ENCODE data around the gene CACNA1I. TPM values are rescaled to one million over a fixed set of nuclear protein-coding genes. Genes with fewer than 3 reads are reported as not detected.

Gene CACNA1I
- total RNA-seq, 6 donors from 2014 or later: 0.15 to 4.2 (median 0.34) TPM

- TF ChIP-seq POLR2AphosphoS5 (IDR thresholded peaks at IDR 0.05) (no peak), CTCF (IDR thresholded peaks at IDR 0.05) (no peak), EP300 (IDR thresholded peaks at IDR 0.05) (no peak), POLR2A (IDR thresholded peaks at IDR 0.05) (no peak)
- WGBS, 2 donors: 15 to 27% methylated on average over 7 to 35 of the region's 72 CpGs
- no peaks in the 10 kb centered on the region for H3K36me3 ChIP-seq
- H3K4me1 ChIP-seq: peaks cover 8 to 17% (median 9%) of the 10 kb centered on the region in 4 donors
- DNase-seq (peak in 1 of 2 donors; percentile 82), ATAC-seq (ENCODE audit: low FRiP score in 2 of 2) (no peak)
- H3K27ac ChIP-seq: no peak overlapping the region
- H3K9me3 ChIP-seq: no peaks in the 10 kb centered on the region
- peak overlapping the region in 3 of 4 donors; percentile 16 to 25 (median 18) for H3K4me3 ChIP-seq
- H3K27me3 ChIP-seq: peaks cover 0 to 35% (median 19%) of the 10 kb centered on the region in 4 donors
Measured at GRCh38 chr22:39556970-39557841, 13.3 kb upstream of the CACNA1I start.

- no peaks in the 10 kb centered on the region for H3K36me3 ChIP-seq
- no peak overlapping the region for H3K27ac ChIP-seq
- no peaks in the 10 kb centered on the region for H3K9me3 ChIP-seq
- peaks cover 8 to 17% (median 9%) of the 10 kb centered on the region in 4 donors for H3K4me1 ChIP-seq
- ATAC-seq (ENCODE audit: low FRiP score in 2 of 2) (no peak), DNase-seq (peak in 1 of 2 donors; percentile 78)
- H3K27me3 ChIP-seq: peaks cover 0 to 35% (median 19%) of the 10 kb centered on the region in 4 donors
- H3K4me3 ChIP-seq: peak overlapping the region in 1 of 4 donors; percentile 16
- TF ChIP-seq POLR2A (IDR thresholded peaks at IDR 0.05) (no peak), EP300 (IDR thresholded peaks at IDR 0.05) (no peak), POLR2AphosphoS5 (IDR thresholded peaks at IDR 0.05) (no peak), CTCF (IDR thresholded peaks at IDR 0.05) (no peak)
- WGBS, 2 donors: 6 to 9% methylated on average over 6 to 24 of the region's 34 CpGs
Measured at GRCh38 chr22:39558254-39558727, 12.3 kb upstream of the CACNA1I start.

GRCh38 chr22:39558950-39559349 is 11.6 kb upstream of the CACNA1I start:
- no peaks in the 10 kb centered on the region for H3K36me3 ChIP-seq
- 88 to 100% methylated on average over 6 to 10 of the region's 14 CpGs for WGBS, 2 donors
- H3K27me3 ChIP-seq: peaks cover 0 to 35% (median 19%) of the 10 kb centered on the region in 4 donors
- H3K27ac ChIP-seq: no peak overlapping the region
- H3K9me3 ChIP-seq: no peaks in the 10 kb centered on the region
- no peak overlapping the region for H3K4me3 ChIP-seq
- no peak for TF ChIP-seq POLR2AphosphoS5 (IDR thresholded peaks at IDR 0.05)
- peaks cover 8 to 17% (median 9%) of the 10 kb centered on the region in 4 donors for H3K4me1 ChIP-seq
- no peak for DNase-seq
- ATAC-seq (ENCODE audit: low FRiP score in 2 of 2): peak in 1 of 2 donors; percentile 2

GRCh38 chr22:39559456-39560105 is 11.0 kb upstream of the CACNA1I start:
- Histone ChIP-seq H3K36me3 (no peaks in the 10 kb centered on the region), H3K27me3 (peaks cover 0 to 35% (median 19%) of the 10 kb centered on the region in 4 donors), H3K4me3 (no peak overlapping the region), H3K4me1 (peaks cover 8 to 17% (median 9%) of the 10 kb centered on the region in 4 donors), H3K27ac (no peak overlapping the region), H3K9me3 (no peaks in the 10 kb centered on the region)
- 34 to 46% methylated on average over 11 of the region's 11 CpGs for WGBS, 2 donors
- DNase-seq: no peak
- TF ChIP-seq CTCF (IDR thresholded peaks at IDR 0.05) (peak in 3 of 6 experiments; percentile 16 to 23 (median 23)), EP300 (IDR thresholded peaks at IDR 0.05) (no peak)
- peak in 1 of 2 donors; percentile 38 for ATAC-seq (ENCODE audit: low FRiP score in 2 of 2)

GRCh38 chr22:39560127-39560526 is 10.4 kb upstream of the CACNA1I start:
- Histone ChIP-seq H3K4me1 (peaks cover 8 to 17% (median 9%) of the 10 kb centered on the region in 4 donors), H3K27ac (no peak overlapping the region), H3K9me3 (no peaks in the 10 kb centered on the region), H3K36me3 (no peaks in the 10 kb centered on the region), H3K27me3 (peaks cover 0 to 35% (median 19%) of the 10 kb centered on the region in 4 donors), H3K4me3 (no peak overlapping the region)
- TF ChIP-seq EP300 (IDR thresholded peaks at IDR 0.05): no peak
- no peak for TF ChIP-seq CTCF (IDR thresholded peaks at IDR 0.05)
- TF ChIP-seq POLR2A (IDR thresholded peaks at IDR 0.05): no peak
- no peak for TF ChIP-seq POLR2AphosphoS5 (IDR thresholded peaks at IDR 0.05)
- DNase-seq (no peak), ATAC-seq (ENCODE audit: low FRiP score in 2 of 2) (no peak)
- 38 to 58% methylated on average over 5 to 6 of the region's 6 CpGs for WGBS, 2 donors
